NCI-H2107 treated with DMSO at 0.1 percent for 48 hours (cell line): ENCODE measurements around the gene SH3RF3.

Experiments used
- DNase-seq: peaks from one replicate; lab custom pipeline; 2025; ENCODE audit not compliant: unreplicated experiment; lab: John Stamatoyannopoulos, UW

SH3RF3 gene

DNA sequence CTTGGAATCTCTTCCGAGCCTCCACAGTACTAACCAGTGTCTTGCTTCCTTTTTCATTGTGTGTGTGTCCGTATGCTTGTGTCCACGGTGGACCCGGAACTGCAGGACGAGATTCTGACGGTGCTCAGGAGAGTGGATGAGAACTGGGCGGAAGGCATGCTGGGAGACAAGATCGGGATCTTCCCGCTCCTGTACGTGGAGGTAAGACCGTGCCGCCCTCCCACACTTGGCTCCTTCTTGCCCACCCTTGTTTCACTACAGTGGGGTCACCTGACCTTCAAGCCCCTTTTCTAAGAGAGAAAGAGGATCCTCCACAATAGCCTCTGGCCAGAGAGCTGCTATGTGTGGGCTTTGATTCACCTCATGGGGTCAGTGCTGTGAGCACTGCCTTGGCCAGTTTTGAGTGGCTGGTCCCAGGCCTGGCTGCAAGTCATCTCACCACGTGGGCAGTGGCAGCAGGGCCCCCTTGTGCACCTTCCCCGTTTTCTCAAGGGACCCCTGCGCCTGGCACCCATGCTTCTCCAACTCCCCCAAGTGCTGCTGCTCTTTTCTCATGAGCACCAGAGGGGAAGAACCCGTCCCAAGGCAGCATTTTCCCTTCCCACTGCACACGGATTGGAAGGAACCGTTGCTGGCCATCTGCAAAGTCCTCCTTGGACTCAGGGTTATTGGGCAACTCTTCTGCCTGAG lies 242.6 kb downstream of the SH3RF3 start:
- DNase-seq = no peak

DNA sequence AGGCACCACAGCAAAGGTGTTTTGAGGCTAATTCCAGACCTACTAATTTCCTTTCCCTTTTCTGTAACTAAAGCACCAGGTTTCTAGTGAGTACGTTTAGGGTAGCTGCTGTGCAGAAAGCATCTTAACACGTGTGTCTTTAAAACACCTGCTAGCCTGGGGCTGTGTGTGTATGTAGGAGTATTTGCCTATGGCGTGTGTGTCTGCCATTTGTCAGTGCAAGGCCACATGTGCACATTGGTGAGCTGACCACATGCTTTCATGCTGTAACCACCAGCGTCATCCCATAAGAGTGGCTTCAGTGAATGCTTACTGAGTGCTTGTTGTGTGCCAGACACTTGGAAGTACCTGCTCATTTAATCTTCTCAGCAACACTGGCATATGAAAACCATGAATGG lies 243.2 kb downstream of the SH3RF3 start:
- no peak for DNase-seq

DNA sequence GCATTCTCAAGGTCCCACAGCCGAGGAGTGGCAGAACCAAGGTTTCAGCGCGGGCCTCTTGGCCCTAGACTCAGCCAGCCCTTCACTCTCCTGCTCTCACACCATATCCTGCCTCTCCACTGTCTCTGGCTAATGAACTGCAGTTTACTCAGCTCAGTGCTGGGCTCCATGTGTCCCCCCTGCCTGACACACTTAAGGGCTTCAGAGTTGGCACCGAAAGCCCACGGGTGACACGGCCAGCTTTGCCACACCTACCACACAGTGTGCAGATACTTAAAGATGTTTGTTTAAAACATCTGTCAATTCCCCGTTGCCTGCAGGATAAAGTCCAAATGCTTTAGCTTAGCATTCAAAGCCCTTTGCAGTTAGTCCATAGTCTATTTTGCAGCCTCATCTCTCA lies 243.6 kb downstream of the SH3RF3 start:
- no peak for DNase-seq

DNA sequence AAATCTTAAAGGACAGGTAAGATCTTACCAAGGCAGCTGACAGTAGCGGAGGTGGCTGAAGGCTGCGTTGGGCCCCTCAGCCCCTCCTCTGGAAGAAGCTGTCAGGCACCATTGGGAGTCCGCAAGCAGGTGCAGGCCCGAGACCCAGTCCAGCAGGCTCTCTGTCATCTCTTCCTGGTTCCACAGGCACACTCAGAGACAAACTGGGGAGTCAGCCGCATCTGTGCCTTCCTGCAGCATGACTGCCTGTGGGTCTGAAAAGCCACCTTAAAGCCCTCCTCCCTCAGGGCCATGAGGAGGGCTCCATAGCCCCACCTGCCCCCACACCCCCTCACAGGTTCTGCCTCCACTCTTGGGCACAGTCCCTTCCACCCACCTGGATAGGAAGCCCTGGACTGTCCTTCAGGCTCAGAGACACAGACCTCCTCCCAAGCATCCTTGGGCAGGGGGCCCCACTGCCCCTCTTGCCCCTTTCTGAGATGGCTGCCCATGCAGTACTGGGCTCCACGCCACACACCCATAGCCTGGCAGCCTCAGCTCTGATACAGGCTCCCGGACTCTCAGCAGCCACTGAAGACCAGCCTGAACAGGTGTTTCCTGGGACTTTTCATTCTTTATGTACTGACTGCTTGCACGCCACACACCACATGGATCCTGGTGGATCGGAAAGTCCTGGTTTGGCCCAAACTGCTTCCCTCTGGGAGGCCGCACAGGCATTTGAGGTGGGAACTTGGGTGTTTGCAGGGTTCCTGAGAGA lies 245.0 kb downstream of the SH3RF3 start:
- DNase-seq = no peak

DNA sequence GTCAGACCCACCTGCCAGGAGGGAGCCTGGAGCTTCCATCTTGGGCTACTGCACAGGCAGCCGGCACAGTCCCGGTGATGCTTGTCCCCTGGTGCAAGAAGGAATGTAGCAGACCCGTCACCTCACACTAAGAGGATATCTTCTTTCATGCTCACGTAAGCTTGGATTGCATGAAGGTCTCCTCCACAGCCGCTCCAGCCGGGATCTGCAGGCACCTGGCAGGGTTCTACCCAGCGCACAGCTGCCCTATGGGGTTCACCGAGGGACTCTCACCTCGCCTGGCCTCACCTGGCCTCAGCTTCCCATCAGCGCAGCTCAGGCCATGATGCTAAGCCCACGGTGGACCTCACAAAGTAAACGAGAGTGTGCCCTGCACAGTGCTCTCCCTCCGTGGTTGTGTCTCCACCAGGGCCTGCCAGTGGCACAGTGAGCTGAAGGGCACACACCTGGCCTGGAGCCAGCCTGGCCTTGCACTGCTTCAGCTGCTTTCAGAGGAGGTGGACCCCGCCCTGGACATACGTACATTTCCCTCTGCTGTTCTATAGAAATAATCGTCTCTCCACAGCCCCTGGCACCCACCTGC lies 245.6 kb downstream of the SH3RF3 start:
- no peak for DNase-seq

DNA sequence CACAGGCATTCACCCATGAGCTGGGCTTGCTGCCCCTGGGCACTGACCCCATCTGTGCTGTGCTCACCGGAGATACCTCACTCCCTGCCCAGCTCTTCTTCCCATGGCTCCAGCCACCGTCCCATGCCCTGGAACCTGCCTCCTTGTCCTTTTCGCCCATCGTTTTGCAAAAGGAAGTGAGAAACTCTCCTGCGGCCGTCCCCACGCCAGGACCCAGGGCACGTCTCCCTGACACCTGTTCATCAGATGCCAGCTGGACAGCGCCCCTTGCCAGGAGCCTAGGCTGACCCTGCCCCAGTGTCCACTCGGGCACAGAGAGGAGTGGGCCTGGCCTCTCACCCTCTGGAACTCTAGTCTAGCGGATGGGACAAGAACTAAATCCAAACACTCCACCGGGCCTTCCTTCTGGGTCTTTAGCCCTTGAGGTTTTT lies 246.1 kb downstream of the SH3RF3 start:
- DNase-seq = no peak

DNA sequence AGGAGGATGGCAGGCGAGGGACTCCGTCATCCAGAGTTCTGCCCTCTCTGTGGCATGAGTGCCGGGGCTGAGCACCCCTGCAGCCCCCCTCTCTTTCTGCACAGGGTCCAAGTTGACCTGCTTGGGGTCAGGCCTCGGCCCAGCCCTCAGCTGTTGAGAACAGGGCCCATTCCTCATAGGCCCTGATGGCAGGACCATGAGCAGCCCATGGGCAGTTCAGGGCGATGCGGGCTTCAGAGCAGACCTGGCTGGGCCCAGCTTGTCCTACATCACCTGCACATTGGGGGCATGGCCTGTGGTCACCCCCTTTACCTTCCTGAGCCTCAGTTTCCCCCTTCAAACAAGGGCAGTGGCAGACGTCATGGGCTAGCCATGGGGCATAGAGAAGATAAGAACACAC lies 246.7 kb downstream of the SH3RF3 start:
- no peak for DNase-seq

DNA sequence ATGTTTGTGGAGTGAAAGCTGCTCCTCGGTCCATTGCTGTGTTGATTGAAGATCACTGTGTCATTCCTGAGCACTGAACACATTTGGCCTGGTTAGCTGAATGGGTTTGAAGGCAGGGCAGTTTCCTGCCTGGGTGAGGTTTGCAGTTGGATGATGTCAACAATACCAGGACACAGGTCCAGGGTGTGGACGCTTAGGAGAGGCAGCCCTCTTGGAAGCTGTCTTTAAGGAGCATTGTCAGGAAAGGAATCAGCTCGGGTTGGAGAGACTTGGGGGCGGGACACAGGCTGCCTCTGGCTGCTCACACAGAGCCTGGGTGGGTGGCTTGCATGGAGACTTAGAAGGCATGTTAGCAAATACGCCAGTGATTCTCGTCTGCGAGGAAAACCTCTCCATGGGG lies 247.1 kb downstream of the SH3RF3 start:
- DNase-seq = no peak

DNA sequence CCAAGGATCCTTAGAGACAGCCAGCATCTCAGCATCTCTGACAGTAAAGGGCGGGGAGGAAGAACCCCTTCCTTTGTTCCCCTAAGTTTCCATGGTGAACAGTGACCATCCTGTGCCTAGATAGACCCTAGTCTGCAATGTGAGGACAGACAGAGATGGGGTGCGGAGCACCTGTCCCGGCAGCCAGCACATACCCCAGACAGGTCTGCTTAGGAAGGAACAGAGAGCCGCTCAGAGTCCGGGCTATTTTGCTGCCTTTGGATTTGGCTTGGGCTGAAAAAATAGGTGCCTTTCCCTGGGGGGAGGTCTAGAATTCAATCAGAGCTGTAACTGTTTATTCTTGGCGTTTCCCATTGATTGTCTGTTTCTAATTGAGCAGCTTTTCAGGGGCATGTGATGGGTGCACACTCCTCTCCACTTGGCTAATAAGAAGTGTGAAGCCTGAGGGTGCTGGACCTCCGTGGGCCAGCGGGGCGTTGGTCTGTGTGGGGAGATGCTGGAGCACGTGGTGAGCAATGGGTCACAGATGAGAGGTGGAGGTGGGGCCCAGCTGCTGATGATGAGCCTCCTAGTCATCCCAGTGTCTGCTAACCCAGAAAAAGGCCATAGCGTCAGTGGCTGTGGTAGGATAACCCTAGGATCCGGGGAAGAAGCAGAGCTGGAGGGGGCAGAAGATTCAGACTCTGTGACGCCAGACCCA lies 247.9 kb downstream of the SH3RF3 start:
- DNase-seq = no peak

DNA sequence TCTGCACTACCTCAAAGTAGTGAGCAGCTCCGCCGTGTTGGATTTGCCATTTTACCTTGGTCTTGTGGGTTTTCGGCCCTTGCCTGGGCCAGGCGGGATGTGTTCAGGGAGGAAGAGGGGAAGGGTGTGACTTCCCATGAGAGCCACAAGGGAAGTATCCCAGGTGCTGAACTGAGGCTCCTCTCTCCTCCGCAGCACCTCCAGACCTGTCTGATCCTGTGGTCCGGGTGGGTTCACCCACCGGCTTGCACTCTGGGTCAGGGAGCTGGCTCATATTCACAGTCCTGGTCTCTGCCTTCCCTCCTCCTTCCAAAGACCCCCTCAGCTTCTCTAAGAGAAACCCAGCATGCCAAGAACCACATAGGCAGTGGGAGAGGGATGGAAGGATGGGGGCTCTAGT lies 249.0 kb downstream of the SH3RF3 start:
- DNase-seq = no peak

DNA sequence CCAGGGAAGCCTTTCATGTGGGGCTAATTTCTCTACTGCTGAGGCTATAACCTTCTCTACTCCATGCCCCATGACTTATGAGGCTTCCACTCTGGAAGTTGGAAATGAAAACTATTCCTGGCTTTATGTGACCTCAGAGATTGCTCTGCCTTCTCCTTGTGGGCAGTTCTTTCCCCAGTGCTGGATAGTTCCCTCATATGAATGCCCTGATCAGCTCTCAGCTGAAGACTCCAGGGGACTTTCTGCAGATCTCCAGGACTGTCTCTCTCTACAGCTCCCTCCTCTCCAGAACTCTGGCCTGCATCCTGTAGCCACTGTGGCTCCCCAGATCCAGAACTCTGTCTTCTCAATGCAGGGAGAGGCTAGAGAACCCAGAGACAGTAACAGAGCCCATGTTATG lies 249.7 kb downstream of the SH3RF3 start:
- no peak for DNase-seq

DNA sequence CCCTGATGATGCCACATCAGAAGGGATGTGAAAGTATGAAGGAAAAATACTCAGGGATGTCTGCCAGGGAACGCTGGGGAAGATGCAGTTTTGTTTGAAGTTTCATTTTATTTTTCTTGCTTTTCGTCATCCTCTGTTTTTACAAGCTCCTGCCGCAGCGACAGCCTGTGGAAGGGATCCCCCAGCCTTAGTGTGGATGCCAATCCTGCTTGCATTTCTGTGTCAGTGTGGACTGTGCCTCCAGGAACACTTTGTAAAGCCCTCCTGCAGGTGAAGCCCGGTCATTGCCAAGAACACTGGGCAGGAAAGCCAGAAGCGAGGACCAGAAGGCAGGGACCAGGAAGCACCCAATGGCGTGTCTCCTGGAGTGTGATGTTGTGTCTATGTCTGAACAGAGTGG lies 250.5 kb downstream of the SH3RF3 start:
- no peak for DNase-seq

DNA sequence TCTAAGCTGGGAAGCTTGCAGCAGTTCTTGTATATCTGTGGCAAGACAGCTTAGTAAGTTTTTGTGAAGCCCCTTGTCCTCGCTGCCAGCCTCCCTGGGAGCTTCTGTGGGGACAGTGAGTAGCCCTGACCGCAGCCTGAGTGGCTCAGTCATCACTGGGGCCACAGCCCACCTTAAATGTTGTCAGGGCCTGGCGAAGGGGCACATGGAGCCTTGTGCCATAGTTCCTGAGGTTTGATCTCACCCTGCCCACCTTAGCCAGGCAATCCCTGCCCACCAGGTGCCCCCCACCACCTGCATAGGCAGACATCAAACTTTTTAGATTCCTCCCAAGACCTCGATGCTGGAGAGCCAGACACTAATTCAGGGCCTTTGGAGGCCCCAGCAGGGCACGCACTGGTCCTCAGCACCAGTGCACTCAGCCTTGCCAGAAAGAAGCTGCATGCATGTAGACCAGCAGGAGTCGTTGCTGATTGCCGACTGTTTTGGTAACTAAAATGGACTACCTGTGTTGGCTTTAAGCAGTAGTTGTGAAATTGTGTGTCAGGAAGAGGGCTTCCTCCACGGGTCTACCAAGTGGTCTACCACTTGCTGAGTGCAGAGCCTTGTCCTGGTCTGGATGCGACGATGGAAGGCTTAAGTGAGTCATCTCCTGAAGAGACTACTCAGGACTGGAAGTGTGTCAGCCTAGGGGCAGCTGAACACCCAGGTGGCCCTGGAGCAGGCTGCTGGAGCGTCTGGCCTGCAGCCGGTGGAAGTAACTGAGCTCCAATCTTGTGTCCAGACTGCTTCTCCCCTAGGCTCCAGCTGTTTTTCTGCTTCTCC lies 251.7 kb downstream of the SH3RF3 start:
- DNase-seq = no peak

DNA sequence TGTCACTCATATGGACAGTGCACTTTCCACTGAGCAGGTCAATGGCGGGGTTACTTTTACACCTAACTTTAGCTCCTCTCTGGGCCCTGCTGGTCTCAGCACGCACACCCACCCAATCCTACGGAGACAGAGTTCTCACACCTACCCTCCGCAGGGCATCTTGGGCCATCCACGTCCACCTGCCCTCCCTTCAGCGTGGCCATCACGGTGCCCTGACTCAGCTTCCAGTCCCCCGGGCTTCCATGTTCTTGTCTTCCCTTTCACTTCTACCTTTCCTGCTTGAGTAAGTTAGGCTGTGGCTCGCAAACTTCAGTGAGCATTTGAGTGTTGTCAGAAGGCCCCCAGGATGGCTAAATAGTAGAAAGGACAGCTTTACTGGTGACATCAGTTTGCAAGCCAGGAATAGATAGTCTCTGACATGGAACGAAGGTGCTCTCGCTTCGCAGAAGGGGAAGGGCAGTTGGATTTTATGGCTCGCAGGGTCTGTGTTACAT lies 252.4 kb downstream of the SH3RF3 start:
- DNase-seq = no peak

DNA sequence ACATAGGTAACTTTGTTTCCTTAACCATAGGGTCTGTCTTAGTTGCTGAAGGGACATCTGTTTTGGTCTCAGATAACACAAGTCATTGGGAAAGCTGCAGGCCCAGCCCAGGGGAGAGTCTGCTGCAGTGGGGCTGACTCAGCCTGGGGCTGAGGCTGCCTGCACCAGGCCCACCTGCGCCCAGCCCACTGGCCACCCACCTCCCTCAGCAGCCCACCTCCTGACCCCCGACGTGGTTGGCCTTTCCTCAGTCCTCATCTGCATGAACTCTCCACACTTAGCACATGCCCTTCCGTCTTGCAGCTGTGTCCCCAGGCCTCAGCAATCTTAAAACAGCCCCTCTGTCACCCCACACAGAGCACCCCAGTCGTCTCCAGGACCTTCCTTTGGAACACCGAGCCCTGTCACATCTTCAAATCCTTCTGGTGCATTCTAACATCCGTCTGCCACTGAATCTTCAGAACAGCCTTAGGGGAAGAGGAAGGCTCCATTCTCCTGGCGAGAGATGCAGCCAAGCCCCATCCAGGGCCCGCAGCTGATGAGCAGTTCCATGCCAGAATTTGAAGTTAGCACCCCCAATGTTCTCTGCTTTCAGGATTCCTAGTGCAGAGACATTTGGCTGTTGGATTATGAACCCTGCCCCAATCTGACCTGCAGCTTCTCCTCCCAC lies 253.4 kb downstream of the SH3RF3 start:
- DNase-seq = no peak

DNA sequence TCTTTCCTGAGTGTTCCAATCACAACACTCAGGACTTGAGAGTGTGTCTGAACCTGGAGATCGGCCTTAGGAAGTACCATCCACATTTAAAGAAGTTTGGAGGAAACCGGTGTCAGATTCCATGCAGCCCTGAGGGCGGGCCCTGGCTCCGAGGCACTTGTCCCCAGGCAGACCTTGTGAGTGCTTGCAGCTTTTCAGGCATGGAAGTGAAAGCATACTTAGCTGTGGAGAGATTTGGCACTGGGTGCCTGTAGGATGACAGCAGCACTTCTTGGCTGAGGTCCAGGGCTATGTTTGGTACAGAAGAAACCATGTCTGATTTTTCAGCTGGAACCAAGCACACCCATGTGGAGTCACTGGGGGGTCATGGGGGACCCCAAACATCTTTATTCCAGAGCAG lies 253.9 kb downstream of the SH3RF3 start:
- peak; percentile 85 for DNase-seq

DNA sequence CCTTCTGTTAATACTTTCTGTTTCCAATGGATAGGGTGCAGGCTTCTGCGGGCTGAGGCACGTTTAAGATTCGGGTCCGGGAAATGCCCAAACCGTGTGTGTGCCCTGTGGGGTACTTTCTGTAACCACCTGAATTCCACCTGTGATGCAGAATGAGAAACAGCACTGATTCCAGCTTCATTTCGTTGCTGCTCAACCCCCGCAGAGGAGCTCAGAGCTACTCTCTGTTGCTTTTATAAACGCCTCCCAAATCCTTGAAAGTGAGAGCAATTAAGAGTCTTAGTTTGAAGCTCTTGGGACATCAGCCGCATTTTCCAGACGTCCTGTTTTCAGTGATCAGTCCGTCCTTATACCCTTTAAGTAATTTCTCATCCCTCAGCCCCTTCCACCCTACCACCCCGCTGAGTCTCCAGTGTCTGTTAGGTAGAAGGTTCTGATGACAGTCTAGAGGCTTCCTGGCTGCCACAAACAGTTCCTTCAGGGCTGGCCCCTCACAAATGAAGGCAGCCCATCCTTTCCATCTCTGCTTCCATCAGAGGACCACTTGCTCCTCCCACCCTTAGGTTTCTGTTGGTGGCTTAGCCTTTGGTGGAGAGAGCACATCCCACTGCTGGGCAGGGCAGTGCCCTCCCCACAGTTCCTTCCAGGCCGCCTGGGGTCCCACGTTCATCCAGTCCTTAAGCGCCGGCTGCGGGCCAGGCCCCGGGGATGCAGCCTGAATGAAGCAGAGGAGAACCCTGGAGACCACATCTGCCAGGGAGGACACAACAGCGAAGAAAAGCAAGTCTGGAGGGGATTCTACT lies 254.7 kb downstream of the SH3RF3 start:
- DNase-seq = no peak

DNA sequence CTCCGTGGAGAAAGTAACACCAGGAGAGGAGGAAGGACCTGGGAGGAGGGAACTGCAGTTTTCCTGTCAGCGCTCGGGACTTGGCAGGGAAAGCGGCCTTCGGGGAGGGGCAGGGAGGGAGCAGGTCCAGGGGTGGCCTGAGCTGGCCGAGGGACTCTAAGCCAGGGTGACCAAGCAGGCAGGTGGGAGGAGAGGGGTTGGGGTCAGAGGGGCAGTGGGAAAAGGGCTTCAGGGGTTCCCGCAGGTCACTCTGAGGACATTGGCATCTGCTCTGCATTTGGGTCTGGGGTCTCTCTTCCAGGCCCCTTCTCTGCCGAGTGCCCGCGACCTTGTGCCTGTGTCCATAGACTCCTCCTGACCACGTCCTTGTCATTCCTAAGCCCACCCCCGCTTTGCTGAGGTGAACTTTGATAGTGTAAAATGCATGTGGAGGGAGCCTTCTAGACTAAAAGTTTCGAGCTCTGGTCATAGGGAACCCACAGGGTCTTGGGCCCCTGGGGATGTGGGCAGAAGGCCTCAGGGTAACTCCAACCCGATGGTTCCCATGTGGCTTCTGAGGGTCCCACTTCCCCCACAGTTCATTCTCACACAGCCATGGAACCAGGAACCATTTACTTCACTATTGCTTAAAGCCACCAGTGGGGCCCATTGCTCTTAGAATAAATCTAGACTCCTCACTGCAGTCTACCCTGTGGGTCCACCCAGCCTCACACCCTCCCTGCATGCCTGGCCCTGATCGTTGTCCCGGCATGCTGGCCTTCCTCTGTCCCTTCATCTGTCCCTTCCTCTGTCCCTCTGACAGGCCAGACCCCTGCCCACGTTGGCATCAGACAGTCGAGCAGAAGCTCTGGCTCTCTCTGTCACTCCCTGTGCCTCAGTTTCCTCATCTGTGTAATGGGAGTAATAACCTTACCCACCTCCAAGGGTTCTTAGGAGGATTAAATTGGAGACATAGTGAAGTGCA lies 255.6 kb downstream of the SH3RF3 start:
- no peak for DNase-seq
